DOHH2 (cell line): ENCODE results near the gene AXIN2.

Source experiments
- CTCF ChIP-seq: fragments of 200-600 bp; sonication (generic); IDR thresholded peaks from one replicate; pipeline ENCODE4 v1.5.1; 2014; ENCODE audit warnings: antibody characterized with exemption, mild to moderate bottlenecking, low read depth, low read length; ENCODE audit not compliant: poor library complexity, severe bottlenecking
- EZH2phosphoT487 ChIP-seq: fragments of 200-600 bp; sonication (generic); IDR thresholded peaks from 2 replicates; pipeline ENCODE4 v1.6.1; 2017; ENCODE audit warnings: borderline replicate concordance, mild to moderate bottlenecking, antibody characterized with exemption, low read length, moderate library complexity, mixed read lengths

- TF ChIP-seq CTCF: no peak
- no peak for TF ChIP-seq EZH2phosphoT487
Measured at GRCh38 chr17:65498816-65499215, 62.6 kb downstream of the AXIN2 start.
